ENCODE data around the gene RAB11FIP3. TPM values are rescaled to one million over a fixed set of nuclear protein-coding genes. Genes with fewer than 3 reads are reported as not detected.

Gene RAB11FIP3
- total RNA-seq, 1 experiment from 2014 or later = 35.8 TPM

GRCh38 chr16:450385-450784 is 24.9 kb downstream of the RAB11FIP3 start:
- Mint-ChIP-seq H3K36me3 (ENCODE audit: insufficient read depth, unreplicated experiment) (no peaks in the 10 kb centered on the region), H3K27me3 (ENCODE audit: insufficient read depth, unreplicated experiment) (no peaks in the 10 kb centered on the region), H3K4me1 (ENCODE audit: low read depth, unreplicated experiment) (peaks cover 6% of the 10 kb centered on the region), H3K27ac (ENCODE audit: unreplicated experiment) (no peak overlapping the region), H3K4me3 (ENCODE audit: unreplicated experiment) (no peak overlapping the region), H3K9me3 (ENCODE audit: unreplicated experiment) (no peaks in the 10 kb centered on the region)
- intact Hi-C loops (cut with micrococcal nuclease; ENCODE audit: unreplicated experiment) = no loop called here
- BruUV-seq (replicated peaks) = no TSS peak
- Histone ChIP-seq H3K27me3 (replicated peaks; ENCODE audit: control insufficient read depth, insufficient read depth, low read length) (no peaks in the 10 kb centered on the region), H3K9me3 (no peaks in the 10 kb centered on the region), H3K4me3 (ENCODE audit: low read depth, low read length) (no peak overlapping the region), H3K4me1 (no peaks in the 10 kb centered on the region), H3K36me3 (ENCODE audit: control insufficient read depth, insufficient read depth, low read length) (no peaks in the 10 kb centered on the region)
- ChIA-PET POLR2A (no interaction called here), CTCF (no interaction called here)
- no peak for TF ChIP-seq CTCF (IDR thresholded peaks at IDR 0.05; ENCODE audit: insufficient read depth in 1 of 2, low read depth in 1 of 2, low read length in 1 of 2, severe bottlenecking in 1 of 2, unreplicated experiment in 1 of 2)
- no peak for DNase-seq

DNA sequence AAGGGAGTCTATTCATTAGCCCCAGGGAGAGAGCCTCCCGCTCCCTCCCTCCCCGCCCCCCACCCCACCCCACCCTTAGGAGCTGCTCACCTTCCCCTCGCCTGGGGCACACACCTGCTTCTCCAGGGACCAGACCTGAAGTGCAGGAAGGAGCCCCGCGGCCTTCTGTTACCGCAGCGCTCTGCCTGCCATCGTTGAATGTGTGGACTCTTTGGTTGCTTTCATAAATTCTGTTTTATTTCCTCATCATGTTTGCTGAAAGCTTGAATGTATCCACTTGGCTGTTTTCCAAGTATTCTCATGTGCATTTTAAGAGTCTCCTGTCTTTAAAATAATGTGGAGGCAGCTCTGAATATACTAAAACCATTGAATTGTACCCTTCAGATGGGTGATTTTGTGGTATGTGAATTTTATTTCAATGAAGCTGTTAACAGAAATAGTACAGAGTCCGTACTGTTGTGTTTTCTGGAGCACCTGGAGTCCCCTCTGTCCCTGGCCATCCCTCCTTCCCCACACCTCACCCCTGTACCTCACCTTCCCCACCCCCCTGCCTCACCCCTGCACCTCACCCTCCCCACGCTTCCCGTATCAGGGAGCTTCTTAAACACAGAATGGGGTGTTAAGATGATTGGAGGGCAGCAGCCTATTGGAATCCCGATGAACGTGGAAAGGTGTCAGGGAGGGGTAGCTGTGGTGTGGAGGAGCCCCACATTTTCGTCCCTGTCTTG is 25.5 kb downstream of the RAB11FIP3 start:
- H3K4me3 Mint-ChIP-seq (ENCODE audit: unreplicated experiment) = no peak overlapping the region
- no peak for DNase-seq
- Histone ChIP-seq H3K4me3 (ENCODE audit: low read depth, low read length) (no peak overlapping the region), H3K4me1 (no peaks in the 10 kb centered on the region), H3K36me3 (ENCODE audit: control insufficient read depth, insufficient read depth, low read length) (no peaks in the 10 kb centered on the region), H3K27me3 (replicated peaks; ENCODE audit: control insufficient read depth, insufficient read depth, low read length) (no peaks in the 10 kb centered on the region), H3K9me3 (no peaks in the 10 kb centered on the region)
- ChIA-PET CTCF (no interaction called here), POLR2A (no interaction called here)
- H3K4me1 Mint-ChIP-seq (ENCODE audit: low read depth, unreplicated experiment) = peaks cover 6% of the 10 kb centered on the region
- no TSS peak for BruUV-seq (replicated peaks)
- H3K27me3 Mint-ChIP-seq (ENCODE audit: insufficient read depth, unreplicated experiment) = no peaks in the 10 kb centered on the region
- no peak for TF ChIP-seq CTCF (IDR thresholded peaks at IDR 0.05; ENCODE audit: insufficient read depth in 1 of 2, low read depth in 1 of 2, low read length in 1 of 2, severe bottlenecking in 1 of 2, unreplicated experiment in 1 of 2)
- H3K9me3 Mint-ChIP-seq (ENCODE audit: unreplicated experiment) = no peaks in the 10 kb centered on the region
- intact Hi-C loops (cut with micrococcal nuclease; ENCODE audit: unreplicated experiment) = no loop called here
- H3K36me3 Mint-ChIP-seq (ENCODE audit: insufficient read depth, unreplicated experiment) = no peaks in the 10 kb centered on the region
- H3K27ac Mint-ChIP-seq (ENCODE audit: unreplicated experiment) = no peak overlapping the region

DNA sequence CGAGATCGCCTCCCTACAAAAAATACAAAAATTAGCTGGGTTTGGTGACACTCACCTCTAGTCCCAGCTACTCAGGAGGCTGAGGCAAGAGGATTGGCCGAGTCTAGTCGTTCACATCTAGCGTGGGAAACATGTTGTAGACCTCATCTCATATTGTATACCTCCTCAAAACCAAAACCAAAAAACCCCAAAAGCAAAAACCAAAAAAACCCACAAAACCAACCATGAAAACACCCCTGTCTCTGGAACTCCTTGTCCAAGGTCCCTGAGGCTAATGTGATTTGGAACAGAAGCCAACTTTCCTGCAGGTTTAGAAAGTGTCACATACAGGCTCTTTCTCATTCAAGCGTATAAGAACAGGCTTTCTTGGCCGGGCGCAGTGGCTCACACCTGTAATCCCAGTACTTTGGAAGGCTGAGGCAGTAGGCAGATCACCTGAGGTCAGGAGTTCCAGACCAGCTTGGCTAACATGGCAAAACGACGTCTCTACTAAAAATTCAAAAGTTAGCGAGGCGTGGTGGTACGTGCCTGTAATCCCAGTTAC is 29.0 kb downstream of the RAB11FIP3 start:
- no peak for TF ChIP-seq CTCF (IDR thresholded peaks at IDR 0.05; ENCODE audit: insufficient read depth in 1 of 2, low read depth in 1 of 2, low read length in 1 of 2, severe bottlenecking in 1 of 2, unreplicated experiment in 1 of 2)
- Histone ChIP-seq H3K27me3 (replicated peaks; ENCODE audit: control insufficient read depth, insufficient read depth, low read length) (no peaks in the 10 kb centered on the region), H3K36me3 (ENCODE audit: control insufficient read depth, insufficient read depth, low read length) (no peaks in the 10 kb centered on the region), H3K4me3 (ENCODE audit: low read depth, low read length) (no peak overlapping the region), H3K9me3 (no peaks in the 10 kb centered on the region), H3K4me1 (peaks cover 14% of the 10 kb centered on the region)
- Mint-ChIP-seq H3K9me3 (ENCODE audit: unreplicated experiment) (no peaks in the 10 kb centered on the region), H3K4me1 (ENCODE audit: low read depth, unreplicated experiment) (peaks cover 11% of the 10 kb centered on the region), H3K27me3 (ENCODE audit: insufficient read depth, unreplicated experiment) (no peaks in the 10 kb centered on the region), H3K36me3 (ENCODE audit: insufficient read depth, unreplicated experiment) (no peaks in the 10 kb centered on the region), H3K27ac (ENCODE audit: unreplicated experiment) (no peak overlapping the region), H3K4me3 (ENCODE audit: unreplicated experiment) (no peak overlapping the region)
- intact Hi-C loops (cut with micrococcal nuclease; ENCODE audit: unreplicated experiment) = no loop called here
- ChIA-PET CTCF (no interaction called here), POLR2A (interaction anchor here (0.7 kb wide), 1 partner anchor 49 kb away, joined by 3 read pairs; no protein-coding TSS in a partner anchor)
- DNase-seq = no peak
- no TSS peak for BruUV-seq (replicated peaks)

All from Caco-2 (cell line).